A204.1 (cell line): ENCODE measurements around the gene RCAN2.

ENCODE experiments used
- FAIRE-seq: peaks from 2 replicates; lab custom pipeline; 2012; peaks lifted over from hg19 to GRCh38; lab: Jason Lieb, UNC

Gene RCAN2

GRCh38 chr6:46290421-46291274 lies 200.6 kb downstream of the RCAN2 start:
- FAIRE-seq: no peak

GRCh38 chr6:46289898-46290297 lies 201.4 kb downstream of the RCAN2 start:
- FAIRE-seq: no peak

GRCh38 chr6:46288835-46289234 lies 202.4 kb downstream of the RCAN2 start:
- FAIRE-seq: no peak

GRCh38 chr6:46287681-46288080 lies 203.6 kb downstream of the RCAN2 start:
- FAIRE-seq: no peak

GRCh38 chr6:46287043-46287442 lies 204.2 kb downstream of the RCAN2 start:
- FAIRE-seq: no peak

- no peak for FAIRE-seq
These were observed 206.8 kb downstream of the RCAN2 start for GRCh38 chr6:46284475-46284874.

- no peak for FAIRE-seq
These were observed 210.1 kb downstream of the RCAN2 start for GRCh38 chr6:46281110-46281509.

- FAIRE-seq: no peak
These were observed 211.4 kb downstream of the RCAN2 start for GRCh38 chr6:46279874-46280273.

- FAIRE-seq: no peak
These were observed 214.6 kb downstream of the RCAN2 start for GRCh38 chr6:46276576-46277142.

GRCh38 chr6:46274502-46274901 lies 216.7 kb downstream of the RCAN2 start:
- no peak for FAIRE-seq

- no peak for FAIRE-seq
These were observed 217.3 kb downstream of the RCAN2 start for GRCh38 chr6:46273911-46274310.

- no peak for FAIRE-seq
These were observed 219.5 kb downstream of the RCAN2 start for GRCh38 chr6:46271728-46272127.

GRCh38 chr6:46271107-46271506 lies 220.1 kb downstream of the RCAN2 start:
- FAIRE-seq: no peak

GRCh38 chr6:46270336-46270735 lies 220.9 kb downstream of the RCAN2 start:
- no peak for FAIRE-seq

- FAIRE-seq: no peak
These were observed 221.6 kb downstream of the RCAN2 start for GRCh38 chr6:46269447-46270229.

- FAIRE-seq: no peak
These were observed 223.7 kb downstream of the RCAN2 start for GRCh38 chr6:46267515-46267914.

- FAIRE-seq: no peak
These were observed 225.9 kb downstream of the RCAN2 start for GRCh38 chr6:46265373-46265772.

- no peak for FAIRE-seq
These were observed 227.6 kb downstream of the RCAN2 start for GRCh38 chr6:46263707-46264086.

- no peak for FAIRE-seq
These were observed 228.1 kb downstream of the RCAN2 start for GRCh38 chr6:46262928-46263706.

GRCh38 chr6:46258249-46258648 lies 233.0 kb downstream of the RCAN2 start:
- no peak for FAIRE-seq

- no peak for FAIRE-seq
These were observed 235.7 kb downstream of the RCAN2 start for GRCh38 chr6:46255528-46255927.

- no peak for FAIRE-seq
These were observed 236.3 kb downstream of the RCAN2 start for GRCh38 chr6:46254946-46255345.
